HL-60 (cell line): ENCODE results near the gene CASP6.

Source experiments
- GABPA ChIP-seq: IDR thresholded peaks from 2 replicates; pipeline ENCODE4 v1.6.1; 2012; ENCODE audit warnings: low read depth
- POLR2AphosphoS5 ChIP-seq: IDR thresholded peaks from 2 replicates; pipeline ENCODE4 v1.6.1; 2012; ENCODE audit warnings: low read depth
- TF ChIP-seq, protein P1 (sequence below): IDR thresholded peaks from one replicate; pipeline ENCODE4 v1.5.1; 2011; ENCODE audit warnings: low read length, control low read depth, inconsistent platforms; ENCODE audit not compliant: insufficient read depth
- TF ChIP-seq, protein P2 (sequence below): IDR thresholded peaks from 2 replicates; pipeline ENCODE4 v1.6.1; 2012; ENCODE audit warnings: low read depth; ENCODE audit not compliant: insufficient replicate concordance

DNA sequence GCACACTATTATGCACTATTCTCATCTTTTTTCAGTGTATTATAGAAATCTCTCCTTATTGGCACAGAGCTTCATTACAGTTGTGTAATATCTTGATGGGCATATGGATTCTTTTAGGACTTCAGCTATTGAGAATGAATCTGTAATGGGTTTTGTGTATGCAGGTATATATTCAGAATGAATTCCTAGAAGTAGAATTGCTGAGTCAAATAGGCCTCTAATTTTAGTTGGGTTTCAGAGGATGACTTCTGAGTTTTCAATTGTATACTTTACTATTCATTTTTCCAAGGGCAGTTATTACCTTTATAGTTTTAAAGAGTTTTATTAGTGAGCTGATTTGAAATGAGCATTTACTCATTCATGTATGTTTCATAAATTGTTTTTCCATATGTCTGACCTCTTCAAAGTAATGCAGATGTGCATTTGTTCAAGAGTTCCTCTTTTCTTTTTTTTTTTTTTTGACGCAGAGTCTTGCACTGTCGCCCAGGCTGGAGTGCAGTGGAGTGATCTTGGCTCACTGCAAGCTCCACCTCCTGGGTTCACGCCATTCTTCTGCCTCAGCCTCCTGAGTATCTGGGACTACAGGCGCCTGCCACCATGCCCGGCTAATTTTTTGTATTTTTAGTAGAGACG lies 19.5 kb downstream of the CASP6 start:
- TF ChIP-seq, protein P1, sequence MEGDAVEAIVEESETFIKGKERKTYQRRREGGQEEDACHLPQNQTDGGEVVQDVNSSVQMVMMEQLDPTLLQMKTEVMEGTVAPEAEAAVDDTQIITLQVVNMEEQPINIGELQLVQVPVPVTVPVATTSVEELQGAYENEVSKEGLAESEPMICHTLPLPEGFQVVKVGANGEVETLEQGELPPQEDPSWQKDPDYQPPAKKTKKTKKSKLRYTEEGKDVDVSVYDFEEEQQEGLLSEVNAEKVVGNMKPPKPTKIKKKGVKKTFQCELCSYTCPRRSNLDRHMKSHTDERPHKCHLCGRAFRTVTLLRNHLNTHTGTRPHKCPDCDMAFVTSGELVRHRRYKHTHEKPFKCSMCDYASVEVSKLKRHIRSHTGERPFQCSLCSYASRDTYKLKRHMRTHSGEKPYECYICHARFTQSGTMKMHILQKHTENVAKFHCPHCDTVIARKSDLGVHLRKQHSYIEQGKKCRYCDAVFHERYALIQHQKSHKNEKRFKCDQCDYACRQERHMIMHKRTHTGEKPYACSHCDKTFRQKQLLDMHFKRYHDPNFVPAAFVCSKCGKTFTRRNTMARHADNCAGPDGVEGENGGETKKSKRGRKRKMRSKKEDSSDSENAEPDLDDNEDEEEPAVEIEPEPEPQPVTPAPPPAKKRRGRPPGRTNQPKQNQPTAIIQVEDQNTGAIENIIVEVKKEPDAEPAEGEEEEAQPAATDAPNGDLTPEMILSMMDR: no peak
- TF ChIP-seq, protein P2, sequence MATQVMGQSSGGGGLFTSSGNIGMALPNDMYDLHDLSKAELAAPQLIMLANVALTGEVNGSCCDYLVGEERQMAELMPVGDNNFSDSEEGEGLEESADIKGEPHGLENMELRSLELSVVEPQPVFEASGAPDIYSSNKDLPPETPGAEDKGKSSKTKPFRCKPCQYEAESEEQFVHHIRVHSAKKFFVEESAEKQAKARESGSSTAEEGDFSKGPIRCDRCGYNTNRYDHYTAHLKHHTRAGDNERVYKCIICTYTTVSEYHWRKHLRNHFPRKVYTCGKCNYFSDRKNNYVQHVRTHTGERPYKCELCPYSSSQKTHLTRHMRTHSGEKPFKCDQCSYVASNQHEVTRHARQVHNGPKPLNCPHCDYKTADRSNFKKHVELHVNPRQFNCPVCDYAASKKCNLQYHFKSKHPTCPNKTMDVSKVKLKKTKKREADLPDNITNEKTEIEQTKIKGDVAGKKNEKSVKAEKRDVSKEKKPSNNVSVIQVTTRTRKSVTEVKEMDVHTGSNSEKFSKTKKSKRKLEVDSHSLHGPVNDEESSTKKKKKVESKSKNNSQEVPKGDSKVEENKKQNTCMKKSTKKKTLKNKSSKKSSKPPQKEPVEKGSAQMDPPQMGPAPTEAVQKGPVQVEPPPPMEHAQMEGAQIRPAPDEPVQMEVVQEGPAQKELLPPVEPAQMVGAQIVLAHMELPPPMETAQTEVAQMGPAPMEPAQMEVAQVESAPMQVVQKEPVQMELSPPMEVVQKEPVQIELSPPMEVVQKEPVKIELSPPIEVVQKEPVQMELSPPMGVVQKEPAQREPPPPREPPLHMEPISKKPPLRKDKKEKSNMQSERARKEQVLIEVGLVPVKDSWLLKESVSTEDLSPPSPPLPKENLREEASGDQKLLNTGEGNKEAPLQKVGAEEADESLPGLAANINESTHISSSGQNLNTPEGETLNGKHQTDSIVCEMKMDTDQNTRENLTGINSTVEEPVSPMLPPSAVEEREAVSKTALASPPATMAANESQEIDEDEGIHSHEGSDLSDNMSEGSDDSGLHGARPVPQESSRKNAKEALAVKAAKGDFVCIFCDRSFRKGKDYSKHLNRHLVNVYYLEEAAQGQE: no peak
- no peak for TF ChIP-seq POLR2AphosphoS5
- TF ChIP-seq GABPA: no peak
